IMR-90 (cell line): ENCODE measurements around the gene AGMO. TPM values are rescaled to one million over a fixed set of nuclear protein-coding genes. Genes with fewer than 3 reads are reported as not detected.

Experiments
- ATAC-seq: fragments of 200-7000 bp; cut with Tn5 transposase; 2 replicates; pipeline ENCODE4 v1.9.1; 2020; ENCODE audit warnings: low read depth, mild to moderate bottlenecking, moderate library complexity
- BruUV-seq: library from RNA; stranded (reverse); fragments of 400-500 nt; replicated peaks from 2 replicates; lab custom pipeline; 2021; lab: Mats Ljungman, UMichigan
- CTCF ChIA-PET: fragments of 300-600 bp; formaldehyde crosslinking; extraction: SDS; loops from one replicate; lab custom pipeline; 2021; ENCODE audit warnings: antibody characterized with exemption; lab: Yijun Ruan, JAX
- POLR2A ChIA-PET: fragments of 300-600 bp; sonication (Branson Sonifier 250); formaldehyde crosslinking; loops from one replicate; lab custom pipeline; 2022; ENCODE audit warnings: antibody characterized with exemption; ENCODE audit not compliant: unreplicated experiment; lab: Charles Lee
- DNase-seq: peaks from one replicate; pipeline ENCODE4 v3.0.0; 2013
- H2AFZ ChIP-seq: replicated peaks from 2 replicates; pipeline ENCODE3; 2013; ENCODE audit warnings: low read length, mild to moderate bottlenecking; ENCODE audit not compliant: poor library complexity
- H2AK5ac ChIP-seq: 2 replicates; pipeline ENCODE4 v1.6.1; 2013; ENCODE audit warnings: low read depth, low read length, inconsistent platforms
- H2AK9ac ChIP-seq: replicated peaks from 2 replicates; pipeline ENCODE3; 2013; ENCODE audit warnings: mild to moderate bottlenecking, low read depth, low read length, moderate library complexity; ENCODE audit not compliant: poor library complexity
- H2BK120ac ChIP-seq: 2 replicates; pipeline ENCODE4 v1.6.1; 2013; ENCODE audit warnings: low read depth, low read length, inconsistent platforms
- H2BK15ac ChIP-seq: 3 replicates; pipeline ENCODE4 v1.6.1; 2013; ENCODE audit warnings: low read depth, low read length, inconsistent platforms
- H2BK20ac ChIP-seq: 2 replicates; pipeline ENCODE4 v1.6.1; 2013; ENCODE audit warnings: low read depth, mild to moderate bottlenecking, inconsistent platforms, low read length, moderate library complexity
- H2BK5ac ChIP-seq: 2 replicates; pipeline ENCODE4 v1.6.1; 2013; ENCODE audit warnings: mild to moderate bottlenecking, low read depth, low read length, inconsistent platforms; ENCODE audit not compliant: poor library complexity, severe bottlenecking
- H3K14ac ChIP-seq: replicated peaks from 2 replicates; pipeline ENCODE4 v1.6.1; 2013; ENCODE audit warnings: low read depth, low read length, inconsistent platforms
- H3K18ac ChIP-seq: 2 replicates; pipeline ENCODE4 v1.6.1; 2013; ENCODE audit warnings: low read depth, low read length, control low read depth
- H3K23ac ChIP-seq: 2 replicates; pipeline ENCODE4 v1.6.1; 2013; ENCODE audit warnings: low read depth, low read length, inconsistent platforms
- H3K27ac ChIP-seq: 2 replicates; pipeline ENCODE4 v1.5.1; 2013; ENCODE audit warnings: mild to moderate bottlenecking, control low read depth, low read length; ENCODE audit not compliant: insufficient read depth
- H3K27me3 ChIP-seq: 2 replicates; pipeline ENCODE4 v1.6.1; 2013; ENCODE audit warnings: low read length; ENCODE audit not compliant: control insufficient read depth, insufficient read depth
- H3K36me3 ChIP-seq: 2 replicates; pipeline ENCODE4 v1.6.1; 2013; ENCODE audit warnings: low read length, mixed read lengths; ENCODE audit not compliant: control insufficient read depth, insufficient read depth
- H3K4ac ChIP-seq: 2 replicates; pipeline ENCODE4 v1.6.1; 2013; ENCODE audit warnings: low read depth, low read length, inconsistent platforms
- H3K4me1 ChIP-seq: 2 replicates; pipeline ENCODE4 v1.6.1; 2013; ENCODE audit warnings: low read length, mixed read lengths; ENCODE audit not compliant: control insufficient read depth, insufficient read depth
- H3K4me2 ChIP-seq: 2 replicates; pipeline ENCODE4 v1.6.1; 2013; ENCODE audit warnings: low read depth, mild to moderate bottlenecking, control low read depth, low read length, moderate library complexity
- H3K4me3 ChIP-seq: 2 replicates; pipeline ENCODE4 v1.5.1; 2013; ENCODE audit warnings: low read depth, mild to moderate bottlenecking, control low read depth, low read length, moderate library complexity; ENCODE audit not compliant: insufficient read depth
- H3K56ac ChIP-seq: 2 replicates; pipeline ENCODE4 v1.6.1; 2013; ENCODE audit warnings: low read length, inconsistent platforms; ENCODE audit not compliant: insufficient read depth; ENCODE audit errors: extremely low read depth
- H3K79me1 ChIP-seq, 2 experiments: 2 replicates each; pipeline ENCODE4 v1.6.1; 2013; ENCODE audit warnings: low read length in 2 of 2, inconsistent platforms in 1 of 2, low read depth in 1 of 2
- H3K9ac ChIP-seq: 2 replicates; pipeline ENCODE4 v1.6.1; 2013; ENCODE audit warnings: low read depth, low read length, control low read depth
- H3K9me1 ChIP-seq: 2 replicates; pipeline ENCODE4 v1.6.1; 2013; ENCODE audit warnings: low read length, inconsistent platforms; ENCODE audit not compliant: insufficient read depth
- H3K9me3 ChIP-seq: 2 replicates; pipeline ENCODE4 v1.6.1; 2013; ENCODE audit warnings: low read length; ENCODE audit not compliant: control insufficient read depth, insufficient read depth
- H4K20me1 ChIP-seq: 2 replicates; pipeline ENCODE4 v1.6.1; 2013; ENCODE audit warnings: low read length, inconsistent platforms; ENCODE audit not compliant: insufficient read depth
- H4K5ac ChIP-seq: 2 replicates; pipeline ENCODE4 v1.6.1; 2013; ENCODE audit warnings: mild to moderate bottlenecking, low read depth, low read length, control low read depth
- H4K8ac ChIP-seq, 2 experiments: 2 replicates each; pipeline ENCODE4 v1.6.1; 2013; ENCODE audit warnings: low read depth in 2 of 2, low read length in 2 of 2, control low read depth in 1 of 2, inconsistent platforms in 1 of 2
- H4K91ac ChIP-seq: 2 replicates; pipeline ENCODE4 v1.6.1; 2013; ENCODE audit warnings: low read depth, low read length, inconsistent platforms; ENCODE audit not compliant: insufficient read depth
- BHLHE40 ChIP-seq: fragments of 150-350 bp; IDR thresholded peaks from 2 replicates; pipeline ENCODE4 v1.6.1; 2016; ENCODE audit warnings: mild to moderate bottlenecking, low read depth, low read length
- CEBPB ChIP-seq: IDR thresholded peaks from 2 replicates; pipeline ENCODE4 v1.6.1; 2012; ENCODE audit warnings: low read depth, low read length, improper control_type of control experiment
- CHD1 ChIP-seq: IDR thresholded peaks from 2 replicates; pipeline ENCODE4 v1.6.1; 2012; ENCODE audit warnings: low read depth, low read length, improper control_type of control experiment
- FOS ChIP-seq: fragments of 150-350 bp; IDR thresholded peaks from 2 replicates; pipeline ENCODE4 v1.6.1; 2016; ENCODE audit warnings: low read depth, low read length
- MAFK ChIP-seq: IDR thresholded peaks from 2 replicates; pipeline ENCODE4 v1.6.1; 2012; ENCODE audit warnings: low read depth, low read length, improper control_type of control experiment
- MAZ ChIP-seq: IDR thresholded peaks from 2 replicates; pipeline ENCODE4 v1.6.1; 2012; ENCODE audit warnings: low read depth, mild to moderate bottlenecking, low read length, improper control_type of control experiment, moderate library complexity, borderline replicate concordance
- MXI1 ChIP-seq: IDR thresholded peaks from 2 replicates; pipeline ENCODE4 v1.6.1; 2012; ENCODE audit warnings: low read depth, mild to moderate bottlenecking, low read length, moderate library complexity, borderline replicate concordance
- NFE2L2 ChIP-seq: fragments of 150-350 bp; IDR thresholded peaks from 2 replicates; pipeline ENCODE4 v1.6.1; 2016; ENCODE audit warnings: low read depth, mild to moderate bottlenecking, low read length
- POLR2A ChIP-seq: IDR thresholded peaks from 2 replicates; pipeline ENCODE4 v1.6.1; 2012; ENCODE audit warnings: mild to moderate bottlenecking, low read depth, low read length
- RAD21 ChIP-seq: IDR thresholded peaks from 2 replicates; pipeline ENCODE4 v1.6.1; 2012; ENCODE audit warnings: low read length, improper control_type of control experiment
- RCOR1 ChIP-seq: IDR thresholded peaks from 2 replicates; pipeline ENCODE4 v1.6.1; 2012; ENCODE audit warnings: mild to moderate bottlenecking, low read length, improper control_type of control experiment; ENCODE audit not compliant: insufficient replicate concordance
- RFX5 ChIP-seq: IDR thresholded peaks from 2 replicates; pipeline ENCODE4 v1.8.0; 2012; ENCODE audit warnings: low read depth, mild to moderate bottlenecking, low read length, moderate library complexity
- SMC3 ChIP-seq: fragments of 150-350 bp; IDR thresholded peaks from 2 replicates; pipeline ENCODE4 v1.6.1; 2016; ENCODE audit warnings: low read depth, mild to moderate bottlenecking, antibody characterized with exemption, low read length, moderate library complexity
- WGBS, 2 experiments: methylation state at CpG; one replicate each; pipeline versions ENCODE4 v1.1.5 to v1.1.7; 2013; ENCODE audit warnings: missing lambda C conversion rate in 2 of 2; ENCODE audit not compliant: insufficient read length in 1 of 2; ENCODE audit errors: extremely low coverage in 2 of 2; 5-methylcytosine and 5-hydroxymethylcytosine counted together
- dilution Hi-C: fragments of 300-500 bp; cut with HindIII; formaldehyde crosslinking; loops from one replicate; pipeline ENCODE4 v1.14.3; 2018; ENCODE audit warnings: low sequenced_read_pairs; ENCODE audit not compliant: unreplicated experiment
- in situ Hi-C: fragments of 300-500 bp; cut with MboI; formaldehyde crosslinking; loops from 3 replicates; pipeline ENCODE4 v1.14.3; 2019; ENCODE audit warnings: low sequenced_read_pairs, inconsistent platforms, mixed read lengths
- intact Hi-C: fragments of 100-400 bp; cut with micrococcal nuclease; formaldehyde crosslinking; loops from 2 replicates; pipeline ENCODE4 v1.10.0; 2022
- polyA plus RNA-seq, 3 experiments: library from polyadenylated mRNA; depleted of rRNA; stranded (reverse); fragments of >200 nt; gene quantifications; 2 replicates each; pipeline ENCODE4 v1.2.3, GENCODE V29; 2012; ENCODE audit warnings: low replicate concordance in 1 of 3
- total RNA-seq: library from RNA; depleted of rRNA; stranded (reverse); fragments of >200 nt; gene quantifications from 2 replicates; pipeline ENCODE4 v1.2.3, GENCODE V29; 2012
- TF ChIP-seq, protein P1 (sequence below): conservative IDR thresholded peaks from 2 replicates; pipeline ENCODE4 v1.5.1; 2012; ENCODE audit warnings: mild to moderate bottlenecking, low read depth, low read length, improper control_type of control experiment
- TF ChIP-seq, protein P2 (sequence below): fragments of 150-350 bp; IDR thresholded peaks from 2 replicates; pipeline ENCODE4 v1.6.1; 2017; ENCODE audit warnings: mild to moderate bottlenecking, antibody characterized with exemption, low read length, low read depth
- TF ChIP-seq, protein P3 (sequence below): fragments of 150-350 bp; IDR thresholded peaks from 2 replicates; pipeline ENCODE4 v1.6.1; 2016; ENCODE audit warnings: low read depth, mild to moderate bottlenecking, low read length, moderate library complexity, borderline replicate concordance

The AGMO gene
- total and polyA plus RNA-seq, 2 of the 4 experiments (the other 2 are of a cell fraction), result not detected

DNA sequence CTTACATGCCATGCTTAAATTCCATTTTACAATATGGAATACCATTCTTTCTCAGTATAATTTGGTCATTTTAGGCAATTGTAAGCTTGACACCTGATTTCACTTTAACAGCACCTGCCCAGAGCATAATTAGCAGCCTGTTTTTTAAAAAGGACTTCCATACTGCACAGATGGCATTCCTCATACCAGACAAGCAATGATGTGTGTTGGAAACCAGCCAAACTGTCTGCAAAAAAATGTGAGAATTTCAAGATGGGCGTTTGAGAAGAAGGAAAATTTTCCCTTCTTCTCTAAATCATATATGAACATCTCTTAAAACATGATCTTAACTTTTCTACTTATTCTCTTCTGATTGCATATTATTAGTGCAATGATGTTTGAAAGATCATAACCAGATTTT is 40.4 kb upstream of the AGMO start:
- H3K79me1 ChIP-seq, result no peaks in the 10 kb centered on the region
- no peak overlapping the region for H3K27ac ChIP-seq
- H2BK20ac ChIP-seq, result no peak overlapping the region
- dilution Hi-C loops (no loop called here), intact Hi-C loops (no loop called here), in situ Hi-C loops (no loop called here)
- no peaks in the 10 kb centered on the region for H3K4me1 ChIP-seq
- H3K56ac ChIP-seq, result no peak overlapping the region
- no peaks in the 10 kb centered on the region for H3K27me3 ChIP-seq
- no peak overlapping the region for H3K4me3 ChIP-seq
- H2AFZ ChIP-seq, result no peak overlapping the region
- no peak overlapping the region for H3K4ac ChIP-seq
- no TSS peak for BruUV-seq
- POLR2A ChIA-PET, result no interaction called here
- no peak overlapping the region for H2BK5ac ChIP-seq
- H3K9me1 ChIP-seq, result no peaks in the 10 kb centered on the region
- H4K5ac ChIP-seq, result no peak overlapping the region
- no CpG with 5 or more reads among the region's 1 CpG for WGBS, 2 experiments
- H3K9ac ChIP-seq, result no peak overlapping the region
- H2BK120ac ChIP-seq, result no peak overlapping the region
- no peaks in the 10 kb centered on the region for H4K20me1 ChIP-seq
- no peak overlapping the region for H2AK9ac ChIP-seq
- no peak overlapping the region for H3K14ac ChIP-seq
- H4K91ac ChIP-seq, result no peak overlapping the region
- DNase-seq (no peak), ATAC-seq (no peak)
- H2AK5ac ChIP-seq, result no peak overlapping the region
- no peaks in the 10 kb centered on the region for H3K36me3 ChIP-seq
- no peak overlapping the region for H2BK15ac ChIP-seq
- H4K8ac ChIP-seq, result no peak overlapping the region
- CTCF ChIA-PET, result no interaction called here
- H3K4me2 ChIP-seq, result no peak overlapping the region
- H3K9me3 ChIP-seq, result peaks cover 5% of the 10 kb centered on the region
- H3K18ac ChIP-seq, result no peak overlapping the region
- no peak overlapping the region for H3K23ac ChIP-seq
- TF ChIP-seq RAD21 (no peak), NFE2L2 (no peak), RCOR1 (no peak), MXI1 (no peak), FOS (no peak), CEBPB (no peak), POLR2A (no peak), CHD1 (no peak), RFX5 (no peak), SMC3 (no peak), BHLHE40 (no peak), MAFK (no peak), MAZ (no peak)
- TF ChIP-seq, protein P1, sequence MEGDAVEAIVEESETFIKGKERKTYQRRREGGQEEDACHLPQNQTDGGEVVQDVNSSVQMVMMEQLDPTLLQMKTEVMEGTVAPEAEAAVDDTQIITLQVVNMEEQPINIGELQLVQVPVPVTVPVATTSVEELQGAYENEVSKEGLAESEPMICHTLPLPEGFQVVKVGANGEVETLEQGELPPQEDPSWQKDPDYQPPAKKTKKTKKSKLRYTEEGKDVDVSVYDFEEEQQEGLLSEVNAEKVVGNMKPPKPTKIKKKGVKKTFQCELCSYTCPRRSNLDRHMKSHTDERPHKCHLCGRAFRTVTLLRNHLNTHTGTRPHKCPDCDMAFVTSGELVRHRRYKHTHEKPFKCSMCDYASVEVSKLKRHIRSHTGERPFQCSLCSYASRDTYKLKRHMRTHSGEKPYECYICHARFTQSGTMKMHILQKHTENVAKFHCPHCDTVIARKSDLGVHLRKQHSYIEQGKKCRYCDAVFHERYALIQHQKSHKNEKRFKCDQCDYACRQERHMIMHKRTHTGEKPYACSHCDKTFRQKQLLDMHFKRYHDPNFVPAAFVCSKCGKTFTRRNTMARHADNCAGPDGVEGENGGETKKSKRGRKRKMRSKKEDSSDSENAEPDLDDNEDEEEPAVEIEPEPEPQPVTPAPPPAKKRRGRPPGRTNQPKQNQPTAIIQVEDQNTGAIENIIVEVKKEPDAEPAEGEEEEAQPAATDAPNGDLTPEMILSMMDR, result no peak
- TF ChIP-seq, protein P2, sequence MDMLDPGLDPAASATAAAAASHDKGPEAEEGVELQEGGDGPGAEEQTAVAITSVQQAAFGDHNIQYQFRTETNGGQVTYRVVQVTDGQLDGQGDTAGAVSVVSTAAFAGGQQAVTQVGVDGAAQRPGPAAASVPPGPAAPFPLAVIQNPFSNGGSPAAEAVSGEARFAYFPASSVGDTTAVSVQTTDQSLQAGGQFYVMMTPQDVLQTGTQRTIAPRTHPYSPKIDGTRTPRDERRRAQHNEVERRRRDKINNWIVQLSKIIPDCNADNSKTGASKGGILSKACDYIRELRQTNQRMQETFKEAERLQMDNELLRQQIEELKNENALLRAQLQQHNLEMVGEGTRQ, result no peak
- TF ChIP-seq, protein P3, sequence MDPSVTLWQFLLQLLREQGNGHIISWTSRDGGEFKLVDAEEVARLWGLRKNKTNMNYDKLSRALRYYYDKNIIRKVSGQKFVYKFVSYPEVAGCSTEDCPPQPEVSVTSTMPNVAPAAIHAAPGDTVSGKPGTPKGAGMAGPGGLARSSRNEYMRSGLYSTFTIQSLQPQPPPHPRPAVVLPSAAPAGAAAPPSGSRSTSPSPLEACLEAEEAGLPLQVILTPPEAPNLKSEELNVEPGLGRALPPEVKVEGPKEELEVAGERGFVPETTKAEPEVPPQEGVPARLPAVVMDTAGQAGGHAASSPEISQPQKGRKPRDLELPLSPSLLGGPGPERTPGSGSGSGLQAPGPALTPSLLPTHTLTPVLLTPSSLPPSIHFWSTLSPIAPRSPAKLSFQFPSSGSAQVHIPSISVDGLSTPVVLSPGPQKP, result no peak
